Measurements from ENCODE around the gene MRPL2.

DNA sequence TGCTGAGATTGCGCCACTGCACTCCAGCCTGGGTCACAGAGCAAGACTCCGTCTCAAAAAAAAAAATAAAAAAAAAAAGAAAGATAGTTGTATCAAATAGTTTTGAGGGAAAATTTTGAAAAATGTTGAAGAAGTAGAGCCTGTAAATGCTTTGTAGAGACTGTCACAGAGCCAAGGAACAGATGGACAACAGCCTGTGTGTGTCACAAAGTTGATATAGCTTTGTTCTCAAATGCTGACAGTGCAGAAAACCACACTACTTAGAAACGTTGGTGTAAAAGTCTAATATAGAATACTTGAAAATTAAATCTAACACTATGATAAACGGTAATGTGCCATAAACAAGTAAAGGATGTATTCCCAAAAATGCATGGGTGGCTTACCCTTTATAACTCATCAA lies 42.3 kb upstream of the MRPL2 start:
- no peak for TF ChIP-seq POLR2A (IDR thresholded peaks at IDR 0.05)
- TF ChIP-seq, protein P1, sequence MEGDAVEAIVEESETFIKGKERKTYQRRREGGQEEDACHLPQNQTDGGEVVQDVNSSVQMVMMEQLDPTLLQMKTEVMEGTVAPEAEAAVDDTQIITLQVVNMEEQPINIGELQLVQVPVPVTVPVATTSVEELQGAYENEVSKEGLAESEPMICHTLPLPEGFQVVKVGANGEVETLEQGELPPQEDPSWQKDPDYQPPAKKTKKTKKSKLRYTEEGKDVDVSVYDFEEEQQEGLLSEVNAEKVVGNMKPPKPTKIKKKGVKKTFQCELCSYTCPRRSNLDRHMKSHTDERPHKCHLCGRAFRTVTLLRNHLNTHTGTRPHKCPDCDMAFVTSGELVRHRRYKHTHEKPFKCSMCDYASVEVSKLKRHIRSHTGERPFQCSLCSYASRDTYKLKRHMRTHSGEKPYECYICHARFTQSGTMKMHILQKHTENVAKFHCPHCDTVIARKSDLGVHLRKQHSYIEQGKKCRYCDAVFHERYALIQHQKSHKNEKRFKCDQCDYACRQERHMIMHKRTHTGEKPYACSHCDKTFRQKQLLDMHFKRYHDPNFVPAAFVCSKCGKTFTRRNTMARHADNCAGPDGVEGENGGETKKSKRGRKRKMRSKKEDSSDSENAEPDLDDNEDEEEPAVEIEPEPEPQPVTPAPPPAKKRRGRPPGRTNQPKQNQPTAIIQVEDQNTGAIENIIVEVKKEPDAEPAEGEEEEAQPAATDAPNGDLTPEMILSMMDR (IDR thresholded peaks at IDR 0.05) = no peak

Data from body of pancreas (tissue), 4 donors.